NCI-H146 treated with DMSO at 0.1 percent for 48 hours (cell line): ENCODE results near the gene CENPB.
"Not testable (repeated sequence)": the region's sequence is repeated elsewhere in the genome, so short reads cannot be mapped to it uniquely, and the experiment has no call there.

ENCODE experiments used
- DNase-seq: peaks from one replicate; lab custom pipeline; 2025; ENCODE audit not compliant: unreplicated experiment; lab: John Stamatoyannopoulos, UW

The CENPB gene, protein sequence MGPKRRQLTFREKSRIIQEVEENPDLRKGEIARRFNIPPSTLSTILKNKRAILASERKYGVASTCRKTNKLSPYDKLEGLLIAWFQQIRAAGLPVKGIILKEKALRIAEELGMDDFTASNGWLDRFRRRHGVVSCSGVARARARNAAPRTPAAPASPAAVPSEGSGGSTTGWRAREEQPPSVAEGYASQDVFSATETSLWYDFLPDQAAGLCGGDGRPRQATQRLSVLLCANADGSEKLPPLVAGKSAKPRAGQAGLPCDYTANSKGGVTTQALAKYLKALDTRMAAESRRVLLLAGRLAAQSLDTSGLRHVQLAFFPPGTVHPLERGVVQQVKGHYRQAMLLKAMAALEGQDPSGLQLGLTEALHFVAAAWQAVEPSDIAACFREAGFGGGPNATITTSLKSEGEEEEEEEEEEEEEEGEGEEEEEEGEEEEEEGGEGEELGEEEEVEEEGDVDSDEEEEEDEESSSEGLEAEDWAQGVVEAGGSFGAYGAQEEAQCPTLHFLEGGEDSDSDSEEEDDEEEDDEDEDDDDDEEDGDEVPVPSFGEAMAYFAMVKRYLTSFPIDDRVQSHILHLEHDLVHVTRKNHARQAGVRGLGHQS

GRCh38 chr20:3786665-3787323, at the start of gene CENPB:
CENPB (minus strand) TSS chr20:3786740; CDS start chr20:3786483, 257 bp downstream.
- DNase-seq, result peak; percentile 76

DNA sequence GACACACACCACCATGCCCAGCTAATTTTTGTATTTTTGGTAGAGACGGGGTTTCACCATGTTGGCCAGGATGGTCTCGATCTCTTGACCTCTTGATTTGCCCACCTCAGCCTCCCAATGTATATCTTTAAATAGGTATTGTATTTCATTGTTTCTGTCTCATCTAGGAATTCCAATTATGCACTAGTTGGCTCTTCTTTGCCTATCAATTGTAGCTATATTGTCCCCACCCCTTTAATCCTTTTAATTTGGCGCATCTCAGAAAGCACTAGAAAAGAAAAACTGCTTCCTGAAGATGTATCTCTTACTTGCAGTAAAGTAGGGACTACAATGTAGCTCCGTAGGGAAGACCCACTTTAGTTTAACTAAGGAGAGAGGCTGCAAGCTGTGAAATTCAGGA, 49.6 kb upstream of the CENPB start:
- DNase-seq, result no peak

DNA sequence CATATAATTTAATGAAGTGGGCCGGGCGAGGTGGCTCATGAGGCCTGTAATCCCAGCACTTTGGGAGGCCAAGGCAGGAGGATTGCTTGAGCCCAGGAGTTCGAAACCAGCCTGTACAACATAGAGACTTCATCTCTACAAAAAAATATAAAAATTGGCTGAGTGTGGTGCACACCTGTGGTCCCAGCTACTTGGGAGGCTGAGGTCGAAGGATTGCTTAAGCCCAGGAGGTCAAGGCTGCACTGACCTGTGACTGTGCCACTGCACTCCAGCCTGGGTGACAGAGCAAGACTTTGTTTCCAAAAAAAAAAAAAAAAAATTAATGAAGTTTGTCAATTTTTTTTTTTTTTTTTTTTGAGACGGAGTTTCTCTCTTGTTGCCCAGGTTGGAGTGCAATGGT, 43.4 kb upstream of the CENPB start:
- not testable (repeated sequence) for DNase-seq

- no peak for DNase-seq
Measured at GRCh38 chr20:3828798-3829197, 42.3 kb upstream of the CENPB start.

- DNase-seq, result no peak
Measured at GRCh38 chr20:3826420-3826819, 39.9 kb upstream of the CENPB start.

DNA sequence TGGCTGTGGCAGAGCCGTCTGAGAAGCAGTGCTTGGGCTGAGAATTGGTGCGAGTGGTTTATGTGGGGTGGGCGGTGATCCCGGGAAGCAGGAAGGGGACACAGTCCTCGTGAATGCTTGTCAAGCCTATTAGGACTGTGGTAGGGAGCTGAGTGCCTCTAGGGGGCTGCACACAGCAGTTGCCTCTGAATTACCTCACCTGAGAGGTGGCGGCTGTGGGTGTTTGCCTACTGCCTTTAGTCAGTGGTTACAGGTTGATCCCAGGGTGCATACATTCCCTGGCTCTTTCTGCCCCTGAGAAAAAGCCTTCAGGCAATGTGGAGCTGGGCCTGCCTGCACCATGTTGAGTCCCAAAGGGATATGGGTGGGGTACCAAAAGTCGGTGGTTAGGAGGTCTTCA, 39.0 kb upstream of the CENPB start:
- no peak for DNase-seq

DNA sequence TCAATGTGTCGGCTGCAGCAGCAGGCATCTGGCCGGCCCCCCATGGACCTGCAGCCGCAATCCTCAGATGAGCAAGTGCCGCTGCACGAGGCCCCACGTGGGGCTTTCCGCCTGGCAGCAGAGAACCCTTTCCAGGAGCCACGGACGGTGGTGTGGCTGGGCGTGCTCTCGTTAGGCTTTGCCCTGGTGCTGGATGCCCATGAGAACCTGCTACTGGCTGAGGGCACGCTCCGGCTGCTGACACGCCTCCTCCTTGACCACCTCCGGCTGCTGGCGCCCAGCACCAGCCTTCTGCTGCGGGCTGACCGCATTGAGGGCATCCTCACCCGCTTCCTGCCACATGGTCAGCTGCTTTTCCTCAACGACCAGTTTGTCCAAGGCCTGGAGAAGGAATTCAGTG, 37.3 kb upstream of the CENPB start:
- no peak for DNase-seq

- no peak for DNase-seq
Measured at GRCh38 chr20:3821996-3822395, 35.5 kb upstream of the CENPB start.

DNA sequence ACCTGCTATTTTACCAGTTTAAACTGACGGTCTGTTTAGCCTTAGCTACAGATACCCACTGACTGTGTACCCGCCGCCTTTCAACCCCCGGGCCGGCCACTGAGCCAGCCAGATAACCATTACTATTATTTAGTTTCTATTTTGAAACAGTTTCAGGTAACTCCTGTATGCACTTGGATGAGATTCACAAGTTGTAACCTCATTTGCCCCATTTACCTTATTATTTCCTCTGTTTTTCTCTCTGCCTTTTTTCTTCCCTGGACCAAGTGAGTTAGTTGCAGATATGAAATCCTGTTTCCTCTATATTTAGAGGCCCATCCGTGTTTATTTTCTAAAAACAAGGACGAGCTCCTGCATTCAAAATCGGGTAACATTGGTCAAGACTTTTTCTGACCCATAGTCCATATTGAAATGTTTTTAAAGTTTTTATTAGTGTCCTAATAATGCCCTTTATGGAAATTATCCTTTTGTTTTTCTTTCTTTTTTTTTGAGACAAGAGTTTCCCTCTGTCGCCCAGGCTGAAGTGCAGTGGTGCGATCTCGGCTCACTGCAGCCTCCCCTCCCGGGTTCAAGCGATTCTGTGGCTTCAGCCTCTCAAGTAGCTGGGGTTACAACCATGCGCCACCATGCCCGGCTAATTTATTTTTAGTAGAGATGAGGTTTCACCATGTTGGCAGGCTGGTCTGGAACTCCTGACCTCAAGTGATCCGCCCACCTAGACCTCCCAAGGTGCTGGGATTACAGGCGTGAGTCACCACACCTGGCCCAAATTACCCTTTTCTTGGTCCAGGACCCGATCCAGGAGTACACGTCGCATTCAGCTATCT, 34.6 kb upstream of the CENPB start:
- no peak for DNase-seq

DNA sequence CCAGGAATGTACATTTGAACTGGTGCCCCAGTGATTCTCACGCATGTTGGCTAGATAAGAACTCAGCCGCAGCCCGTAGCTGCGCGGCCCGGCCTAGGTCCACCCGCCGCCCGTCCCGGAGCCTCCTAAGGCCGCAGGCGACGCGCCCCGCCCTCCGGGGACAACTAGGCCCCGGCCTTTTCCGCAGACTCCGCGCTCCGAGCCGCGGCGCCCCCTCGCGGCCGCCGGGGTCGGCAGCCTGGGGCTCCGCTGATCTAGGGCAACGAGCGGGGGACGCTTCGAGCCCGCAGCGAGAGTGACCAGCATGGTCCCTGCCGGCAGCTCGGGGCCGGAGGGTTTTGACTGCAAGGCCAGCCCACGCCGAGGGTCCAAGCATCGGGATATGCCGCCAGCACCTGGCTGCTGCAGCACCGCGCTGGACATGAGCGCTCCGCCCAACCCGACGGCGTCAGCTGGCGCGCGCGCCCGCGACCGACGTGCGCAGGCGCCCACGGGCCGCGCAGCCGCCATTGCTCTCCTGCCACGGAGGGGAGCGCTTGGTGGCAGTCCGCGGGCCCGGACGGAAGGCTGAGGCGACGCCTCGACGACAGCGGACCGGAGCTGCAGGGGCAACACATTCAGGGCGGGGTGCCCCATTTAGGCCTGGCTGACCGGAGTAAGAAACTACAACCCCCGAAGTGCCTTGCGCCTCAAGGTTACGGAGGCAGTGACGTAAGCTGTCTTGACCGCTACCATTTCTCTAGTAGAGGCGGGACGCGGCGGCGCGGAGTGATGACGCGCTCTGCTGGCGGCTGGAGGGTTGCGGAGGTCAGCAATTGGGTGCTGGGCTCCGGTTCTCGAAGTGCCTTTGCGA, 33.7 kb upstream of the CENPB start, which contains the start of gene AP5S1:
Gene AP5S1 (plus strand): TSS at position 500 of the 853 bp plus-strand sequence. CDS start 1,571 bp downstream, outside the sequence.
- DNase-seq, result peak; percentile 94

DNA sequence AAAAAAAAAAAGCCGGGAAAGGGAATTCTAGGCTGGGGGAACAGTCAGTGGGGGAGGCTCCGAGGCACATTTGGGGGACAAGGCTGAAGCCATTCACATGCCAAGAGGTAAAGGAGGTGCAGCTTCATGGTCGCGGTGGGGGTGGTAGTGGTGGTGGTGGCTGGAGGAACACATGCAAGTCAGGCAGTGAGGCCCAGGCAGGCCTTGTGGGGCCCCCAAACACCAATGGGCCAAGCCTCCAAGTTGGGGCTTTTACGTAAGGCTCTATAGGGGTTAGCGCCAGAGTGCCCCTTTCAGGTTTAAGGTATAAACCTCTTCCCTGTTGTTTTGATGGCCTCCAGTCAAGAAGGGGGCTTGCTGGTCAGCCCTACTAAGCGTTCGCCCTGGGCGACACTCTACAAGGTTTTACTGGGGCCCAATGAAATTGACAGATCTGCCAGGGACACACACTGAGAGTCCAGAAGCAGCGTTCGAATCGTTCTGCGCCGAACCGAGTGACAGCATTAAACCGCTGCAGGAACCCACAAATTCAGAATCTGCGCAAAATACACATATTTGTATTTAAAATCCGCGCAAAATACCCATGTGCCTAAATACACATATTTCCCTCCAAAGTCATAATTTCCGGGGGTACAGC, 33.0 kb upstream of the CENPB start:
- no peak for DNase-seq

- peak; percentile 58 for DNase-seq
Measured at GRCh38 chr20:3818155-3819151, 31.9 kb upstream of the CENPB start.

DNA sequence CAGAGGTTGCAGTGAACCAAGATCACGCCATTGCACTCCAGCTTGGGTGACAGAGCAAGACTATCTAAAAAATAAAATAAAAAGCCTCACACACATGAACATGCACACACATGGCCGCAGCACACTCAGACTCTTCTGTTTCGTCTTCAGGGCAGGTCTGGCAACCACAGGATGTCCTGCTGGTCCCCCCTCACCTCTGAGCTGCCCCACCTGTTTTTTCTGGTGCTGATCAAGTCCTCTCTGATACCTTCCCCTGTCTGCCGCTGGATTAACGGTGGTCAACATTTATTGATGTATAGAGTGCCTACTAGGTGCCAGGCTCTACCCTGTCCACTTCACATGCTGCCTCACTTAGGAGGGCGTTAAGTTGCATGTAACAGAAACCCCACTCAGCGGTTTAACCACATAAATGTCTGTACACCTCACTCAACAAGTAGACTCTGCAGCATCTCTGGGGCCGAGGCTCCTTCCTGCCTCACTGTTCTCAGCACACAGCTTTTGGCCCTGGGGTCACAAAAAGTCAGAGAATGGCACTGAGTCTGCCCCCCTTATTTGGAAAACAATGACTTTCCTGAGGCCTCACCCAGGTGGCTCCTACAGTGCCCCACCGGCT, 29.3 kb upstream of the CENPB start:
- no peak for DNase-seq

DNA sequence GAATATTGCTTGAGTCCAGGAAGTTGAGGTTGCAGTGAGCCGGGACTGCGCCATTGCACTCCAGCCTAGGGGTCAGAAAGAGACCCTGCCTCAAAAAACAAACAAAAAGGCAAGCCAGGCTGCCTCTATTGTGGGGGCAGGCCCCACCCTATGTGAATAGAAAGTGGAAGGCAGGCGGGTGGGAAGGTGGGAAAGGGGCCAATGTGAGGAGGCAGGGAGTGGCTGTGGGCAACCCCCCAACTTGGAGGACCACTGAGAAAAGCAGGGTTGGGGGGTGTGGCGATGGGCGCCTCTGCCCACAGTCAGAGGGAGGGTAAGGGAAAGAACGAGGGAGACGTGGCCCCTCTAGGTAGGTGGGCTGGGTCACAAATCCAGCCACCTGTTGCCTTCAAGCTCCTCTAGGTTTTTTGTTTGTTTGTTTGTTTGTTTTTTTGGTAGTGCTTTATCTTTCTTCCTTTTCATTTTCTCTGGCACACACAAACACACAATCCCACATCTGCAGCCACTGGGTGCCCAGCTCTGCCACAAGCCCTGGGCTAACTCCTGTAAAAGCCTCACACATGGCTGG, 28.5 kb upstream of the CENPB start:
- no peak for DNase-seq

DNA sequence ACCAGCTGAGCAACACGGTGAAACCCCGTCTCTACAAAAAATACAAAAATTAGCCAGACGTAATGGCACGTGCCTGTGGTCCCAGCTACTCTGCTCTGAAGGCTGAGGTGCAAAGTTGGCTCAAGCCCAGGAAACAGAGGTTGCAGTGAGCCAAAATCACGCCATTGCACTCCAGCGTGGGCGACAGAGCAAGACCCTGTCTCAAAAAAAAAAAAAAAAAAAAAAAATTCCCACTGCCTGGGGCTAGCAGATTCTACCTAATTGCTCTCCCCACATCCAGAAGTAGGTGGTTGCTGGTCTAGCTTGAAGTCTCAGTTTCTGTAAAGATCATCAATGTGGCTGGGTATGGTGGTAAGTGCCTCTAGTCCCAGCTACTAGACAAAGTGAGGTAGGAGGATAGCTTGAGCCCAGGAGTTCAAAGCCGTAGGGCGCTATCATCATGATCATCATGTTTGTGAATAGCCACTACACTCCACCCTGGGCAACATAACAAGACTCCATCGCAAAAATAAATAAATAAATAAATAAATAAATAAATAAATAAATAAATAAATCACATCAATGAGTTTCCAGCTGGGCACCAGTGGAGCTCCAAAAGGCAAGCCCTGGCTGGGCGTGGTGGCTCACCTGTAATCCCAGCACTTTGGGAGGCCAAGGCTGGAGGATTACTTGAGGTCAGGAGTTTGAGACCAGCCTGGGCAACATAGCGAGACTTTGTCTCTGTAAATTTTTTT, 27.5 kb upstream of the CENPB start:
- no peak for DNase-seq

DNA sequence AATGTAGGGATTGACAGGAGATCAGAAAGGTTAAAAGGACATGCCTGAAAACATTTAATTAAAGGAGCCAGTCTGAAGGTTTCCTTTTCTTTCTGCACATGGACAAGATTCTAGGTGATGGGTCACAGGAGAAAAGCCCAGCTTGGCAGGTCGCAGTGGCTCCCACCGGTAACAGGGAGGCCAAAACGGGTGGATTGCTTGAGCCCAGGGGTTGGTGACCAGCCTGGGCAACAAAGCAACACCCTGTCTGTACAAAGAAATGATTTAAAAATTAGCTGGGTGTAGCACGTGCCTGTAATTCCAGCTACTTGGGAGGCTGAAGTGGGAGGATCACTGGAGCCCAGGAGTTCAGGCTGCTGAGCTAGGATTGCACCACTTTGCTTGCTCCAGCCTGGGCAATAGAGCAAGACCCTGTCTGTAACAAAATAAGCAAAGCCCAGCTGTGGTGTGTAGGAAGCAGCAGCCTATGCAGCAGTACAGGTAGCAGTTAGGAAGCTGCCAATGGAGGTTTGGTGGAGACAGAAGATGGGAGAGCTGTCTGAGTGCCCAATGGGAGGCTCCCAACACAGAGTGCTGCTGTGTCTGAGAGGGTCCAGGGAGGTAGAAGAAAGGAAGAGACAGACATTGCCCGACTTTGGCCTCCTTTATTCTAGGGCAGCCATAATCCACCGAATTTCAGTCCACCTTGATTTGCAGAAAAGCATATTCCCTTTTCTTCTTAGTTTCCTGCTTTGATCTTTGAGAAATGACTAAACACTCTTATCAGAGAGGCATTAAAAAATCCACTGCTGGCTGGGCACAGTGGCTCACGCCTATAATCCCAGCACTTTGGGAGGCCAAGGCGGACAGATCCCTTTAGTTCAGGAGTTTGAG, 26.7 kb upstream of the CENPB start:
- DNase-seq, result no peak
